GM19468 (cell line): ENCODE data around the gene ALOXE3.
"Not testable (repeated sequence)": the region's sequence is repeated elsewhere in the genome, so short reads cannot be mapped to it uniquely, and the experiment has no call there.

Experiments
- ATAC-seq: cut with Tn5 transposase; IDR thresholded peaks from one replicate; pipeline ENCODE4 v1.9.1; 2021; ENCODE audit warnings: mild to moderate bottlenecking, moderate library complexity, moderate number of reproducible peaks; ENCODE audit not compliant: unreplicated experiment; ENCODE audit errors: extremely low read depth

Gene ALOXE3

GRCh38 chr17:8123695-8124349 lies 5.5 kb upstream of the ALOXE3 start, which contains the start of gene HES7:
TSS of gene HES7 (minus strand) at chr17:8124106. CDS start at chr17:8124084, 22 bp downstream.
- no peak for ATAC-seq

- no peak for ATAC-seq
Measured at GRCh38 chr17:8122924-8123694, 4.8 kb upstream of the ALOXE3 start.

- ATAC-seq, result no peak
Measured at GRCh38 chr17:8122422-8122923, 4.2 kb upstream of the ALOXE3 start.

GRCh38 chr17:8121681-8122421 lies 3.5 kb upstream of the ALOXE3 start:
- no peak for ATAC-seq

GRCh38 chr17:8121407-8121680 lies 3.0 kb upstream of the ALOXE3 start:
- ATAC-seq, result no peak

GRCh38 chr17:8120520-8121406 lies 2.4 kb upstream of the ALOXE3 start:
- no peak for ATAC-seq

- ATAC-seq, result peak; percentile 21
Measured at GRCh38 chr17:8119581-8120519, 1.5 kb upstream of the ALOXE3 start.

GRCh38 chr17:8118769-8119580 lies 661 bp upstream of the ALOXE3 start:
- ATAC-seq, result no peak

- ATAC-seq, result no peak
Measured at GRCh38 chr17:8117367-8117979, 841 bp downstream of the ALOXE3 start.

- no peak for ATAC-seq
Measured at GRCh38 chr17:8116776-8117175, 1.5 kb downstream of the ALOXE3 start.

- no peak for ATAC-seq
Measured at GRCh38 chr17:8110907-8111306, 7.4 kb downstream of the ALOXE3 start.

GRCh38 chr17:8110456-8110804 lies 7.9 kb downstream of the ALOXE3 start:
- ATAC-seq, result no peak

- no peak for ATAC-seq
Measured at GRCh38 chr17:8109661-8110455, 8.5 kb downstream of the ALOXE3 start.

- no peak for ATAC-seq
Measured at GRCh38 chr17:8108972-8109660, 9.2 kb downstream of the ALOXE3 start.

GRCh38 chr17:8106980-8107379 lies 11.3 kb downstream of the ALOXE3 start:
- ATAC-seq, result not testable (repeated sequence)

- no peak for ATAC-seq
Measured at GRCh38 chr17:8105957-8106398, 12.3 kb downstream of the ALOXE3 start.
